Astrocyte of the cerebellum (primary cell): ENCODE data around the gene SOX4.
"Not testable (repeated sequence)": the region's sequence is repeated elsewhere in the genome, so short reads cannot be mapped to it uniquely, and the experiment has no call there.

Source experiments
- DNase-seq: peaks from one replicate; pipeline ENCODE4 v3.0.0-alpha.2; 2011; ENCODE audit warnings: low read depth
- H3K4me3 ChIP-seq: 2 replicates; pipeline ENCODE4 v1.5.1; 2011; ENCODE audit warnings: mild to moderate bottlenecking, low read depth, low read length, moderate library complexity
- CTCF ChIP-seq: IDR thresholded peaks from 2 replicates; pipeline ENCODE4 v1.5.1; 2012; ENCODE audit warnings: low read length, low read depth, moderate library complexity, mild to moderate bottlenecking; ENCODE audit errors: missing control alignments
- in situ Hi-C: cut with HindIII; loops from 2 replicates; pipeline ENCODE4 v1.10.0; 2017; ENCODE audit warnings: low sequenced_read_pairs

Gene SOX4

GRCh38 chr6:21593412-21593926, at the start of gene SOX4:
Gene SOX4, plus strand, starts transcription at chr6:21593751. Its CDS starts 784 bp downstream, at chr6:21594535.
- peak within 1 kb of the TSS; percentile 87 for H3K4me3 ChIP-seq
- DNase-seq: peak; percentile 97
- no peak for TF ChIP-seq CTCF
- in situ Hi-C loops: loop anchor here (10.0 kb wide), 1 partner anchor 1851 kb away; no protein-coding TSS in a partner anchor

- DNase-seq, in situ Hi-C loops: not testable (repeated sequence)
These were observed 41.3 kb upstream of the SOX4 start for GRCh38 chr6:21552286-21552685.

GRCh38 chr6:21554286-21554685, 39.3 kb upstream of the SOX4 start:
- in situ Hi-C loops: no loop called here
- TF ChIP-seq CTCF: no peak
- DNase-seq: no peak
- H3K4me3 ChIP-seq: no peak overlapping the region

More at GRCh38 chr6:21552286-21552685, 41.3 kb upstream of the SOX4 start:
- H3K4me3 ChIP-seq: not testable (repeated sequence)

- H3K4me3 ChIP-seq: no peak overlapping the region
- TF ChIP-seq CTCF: no peak
- no peak for DNase-seq
- in situ Hi-C loops: no loop called here
These were observed 38.4 kb upstream of the SOX4 start for GRCh38 chr6:21555197-21555596.

GRCh38 chr6:21556511-21556910, 37.0 kb upstream of the SOX4 start:
- no peak for DNase-seq
- in situ Hi-C loops: no loop called here
- H3K4me3 ChIP-seq: no peak overlapping the region
- no peak for TF ChIP-seq CTCF

- TF ChIP-seq CTCF: no peak
- H3K4me3 ChIP-seq: no peak overlapping the region
- in situ Hi-C loops: no loop called here
- DNase-seq: no peak
These were observed 36.4 kb upstream of the SOX4 start for GRCh38 chr6:21556968-21557721.

GRCh38 chr6:21559238-21559637, 34.3 kb upstream of the SOX4 start:
- H3K4me3 ChIP-seq: no peak overlapping the region
- TF ChIP-seq CTCF: no peak
- no peak for DNase-seq
- in situ Hi-C loops: no loop called here
